Measurements from ENCODE around the gene OR10G6. TPM values are rescaled to one million over a fixed set of nuclear protein-coding genes. Genes with fewer than 3 reads are reported as not detected.

Gene OR10G6, protein sequence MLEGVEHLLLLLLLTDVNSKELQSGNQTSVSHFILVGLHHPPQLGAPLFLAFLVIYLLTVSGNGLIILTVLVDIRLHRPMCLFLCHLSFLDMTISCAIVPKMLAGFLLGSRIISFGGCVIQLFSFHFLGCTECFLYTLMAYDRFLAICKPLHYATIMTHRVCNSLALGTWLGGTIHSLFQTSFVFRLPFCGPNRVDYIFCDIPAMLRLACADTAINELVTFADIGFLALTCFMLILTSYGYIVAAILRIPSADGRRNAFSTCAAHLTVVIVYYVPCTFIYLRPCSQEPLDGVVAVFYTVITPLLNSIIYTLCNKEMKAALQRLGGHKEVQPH
- total RNA-seq (ENCODE audit: unreplicated experiment) = not detected
- long read RNA-seq = 0 reads

DNA sequence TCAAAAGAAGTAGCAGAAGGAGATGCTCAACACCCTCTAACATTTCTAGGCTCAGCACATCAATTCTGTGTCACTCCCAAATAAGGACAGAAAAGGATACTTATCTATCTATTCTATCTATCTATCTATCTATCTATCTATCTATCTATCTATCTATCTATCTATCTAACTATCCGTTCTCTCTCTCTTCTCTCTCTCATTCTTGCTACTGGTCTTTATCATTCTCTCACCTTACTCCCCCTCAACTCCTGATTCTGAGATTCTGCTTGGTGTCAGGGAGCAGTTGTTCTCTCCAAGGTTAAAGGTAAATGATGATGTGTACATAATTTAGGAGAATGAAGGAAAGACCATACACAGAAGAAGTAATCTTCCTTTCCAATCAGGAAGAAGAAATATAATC is at the start of gene OR10G6:
OR10G6 (minus strand) TSS at position 43 of the 400 bp plus-strand sequence; CDS start at position 43, 0 bp downstream.
- TF ChIP-seq, protein P1, sequence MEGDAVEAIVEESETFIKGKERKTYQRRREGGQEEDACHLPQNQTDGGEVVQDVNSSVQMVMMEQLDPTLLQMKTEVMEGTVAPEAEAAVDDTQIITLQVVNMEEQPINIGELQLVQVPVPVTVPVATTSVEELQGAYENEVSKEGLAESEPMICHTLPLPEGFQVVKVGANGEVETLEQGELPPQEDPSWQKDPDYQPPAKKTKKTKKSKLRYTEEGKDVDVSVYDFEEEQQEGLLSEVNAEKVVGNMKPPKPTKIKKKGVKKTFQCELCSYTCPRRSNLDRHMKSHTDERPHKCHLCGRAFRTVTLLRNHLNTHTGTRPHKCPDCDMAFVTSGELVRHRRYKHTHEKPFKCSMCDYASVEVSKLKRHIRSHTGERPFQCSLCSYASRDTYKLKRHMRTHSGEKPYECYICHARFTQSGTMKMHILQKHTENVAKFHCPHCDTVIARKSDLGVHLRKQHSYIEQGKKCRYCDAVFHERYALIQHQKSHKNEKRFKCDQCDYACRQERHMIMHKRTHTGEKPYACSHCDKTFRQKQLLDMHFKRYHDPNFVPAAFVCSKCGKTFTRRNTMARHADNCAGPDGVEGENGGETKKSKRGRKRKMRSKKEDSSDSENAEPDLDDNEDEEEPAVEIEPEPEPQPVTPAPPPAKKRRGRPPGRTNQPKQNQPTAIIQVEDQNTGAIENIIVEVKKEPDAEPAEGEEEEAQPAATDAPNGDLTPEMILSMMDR (IDR thresholded peaks at IDR 0.05; ENCODE audit: unreplicated experiment) = no peak
- DNase-seq (ENCODE audit: low spot score) = no peak
- no peaks in the 10 kb centered on the region for H3K4me1 Mint-ChIP-seq (ENCODE audit: unreplicated experiment)
- H3K9me3 Mint-ChIP-seq (ENCODE audit: unreplicated experiment) = no peaks in the 10 kb centered on the region
- no peaks in the 10 kb centered on the region for H3K27me3 Mint-ChIP-seq (ENCODE audit: unreplicated experiment)
- H3K4me3 Mint-ChIP-seq (ENCODE audit: unreplicated experiment) = no peak within 1 kb of the TSS
- H3K27ac Mint-ChIP-seq (ENCODE audit: unreplicated experiment) = no peak within 1 kb of the TSS
- H3K36me3 Mint-ChIP-seq (ENCODE audit: low read depth, unreplicated experiment) = no peaks in the 10 kb centered on the region

DNA sequence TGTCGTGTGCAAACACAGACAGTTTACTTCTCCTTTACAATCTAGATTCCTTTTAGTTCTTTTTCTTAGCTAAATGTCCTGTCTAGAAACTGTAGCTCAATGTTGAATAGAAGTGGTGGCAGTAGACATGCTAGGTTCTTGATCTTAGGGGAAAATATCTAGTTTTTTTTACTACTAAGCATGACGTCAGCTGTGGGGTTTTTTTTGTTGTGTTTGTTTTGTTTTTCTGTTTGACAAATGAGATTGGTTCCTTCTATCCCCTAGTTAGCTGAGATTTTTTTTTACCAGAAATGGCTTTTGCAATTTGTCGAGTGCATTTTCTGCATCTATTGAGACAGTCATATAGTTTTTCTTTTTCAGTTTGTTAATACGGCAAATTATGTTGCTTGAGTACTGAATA is 48.5 kb upstream of the OR10G6 start:
- Mint-ChIP-seq H3K9me3 (ENCODE audit: unreplicated experiment) (no peaks in the 10 kb centered on the region), H3K36me3 (ENCODE audit: low read depth, unreplicated experiment) (no peaks in the 10 kb centered on the region), H3K27ac (ENCODE audit: unreplicated experiment) (no peak overlapping the region), H3K4me3 (ENCODE audit: unreplicated experiment) (no peak overlapping the region), H3K27me3 (ENCODE audit: unreplicated experiment) (no peaks in the 10 kb centered on the region), H3K4me1 (ENCODE audit: unreplicated experiment) (no peaks in the 10 kb centered on the region)
- TF ChIP-seq, protein P1 (IDR thresholded peaks at IDR 0.05; ENCODE audit: unreplicated experiment) = no peak
- DNase-seq (ENCODE audit: low spot score) = no peak

DNA sequence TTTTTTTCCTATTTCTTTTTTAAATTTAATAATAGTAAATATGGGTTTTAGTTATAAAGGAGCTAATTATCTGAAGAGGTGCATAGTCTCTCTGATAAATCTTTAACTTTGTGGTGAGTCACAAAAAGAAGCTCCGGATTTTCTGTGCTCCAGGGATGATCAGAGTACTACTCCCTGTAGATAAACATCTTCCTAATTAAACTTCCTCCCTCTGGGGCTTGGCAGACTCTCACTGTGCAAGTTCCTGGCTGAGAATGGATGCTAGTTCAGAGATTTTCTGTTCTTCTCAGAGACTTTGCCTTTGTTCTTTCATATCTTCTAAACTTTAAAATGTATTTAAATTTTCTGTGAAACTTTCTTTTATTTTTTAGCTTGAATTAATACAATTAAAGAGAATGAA is 46.3 kb upstream of the OR10G6 start, which contains the start of gene OR10G7:
OR10G7 (minus strand) TSS at position 72 of the 400 bp plus-strand sequence. CDS start 2,324 bp downstream, outside the sequence.
- no peaks in the 10 kb centered on the region for H3K36me3 Mint-ChIP-seq (ENCODE audit: low read depth, unreplicated experiment)
- DNase-seq (ENCODE audit: low spot score) = no peak
- no peaks in the 10 kb centered on the region for H3K4me1 Mint-ChIP-seq (ENCODE audit: unreplicated experiment)
- TF ChIP-seq, protein P1 (IDR thresholded peaks at IDR 0.05; ENCODE audit: unreplicated experiment) = no peak
- H3K27me3 Mint-ChIP-seq (ENCODE audit: unreplicated experiment) = no peaks in the 10 kb centered on the region
- no peaks in the 10 kb centered on the region for H3K9me3 Mint-ChIP-seq (ENCODE audit: unreplicated experiment)
- no peak within 1 kb of the TSS for H3K27ac Mint-ChIP-seq (ENCODE audit: unreplicated experiment)
- H3K4me3 Mint-ChIP-seq (ENCODE audit: unreplicated experiment) = no peak within 1 kb of the TSS

DNA sequence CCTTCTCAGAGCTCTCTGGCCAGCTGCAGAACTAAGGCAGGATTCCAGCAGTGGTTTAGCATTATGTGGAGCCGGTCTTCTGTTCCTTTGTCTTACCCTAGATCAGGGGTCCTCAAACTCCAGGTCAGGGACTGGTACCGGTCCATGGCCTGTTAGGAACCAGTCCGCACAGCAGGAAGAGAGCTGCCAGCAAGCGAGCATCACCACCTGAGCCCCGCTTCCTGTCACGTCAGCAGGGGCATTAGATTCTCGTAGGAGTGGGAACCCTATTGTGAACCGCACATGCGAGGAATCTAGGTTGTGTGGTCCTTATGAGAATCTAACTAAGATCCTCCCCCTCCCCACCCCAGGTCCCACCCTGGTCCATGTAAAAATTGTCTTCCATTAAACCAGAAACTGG is 44.6 kb upstream of the OR10G6 start:
- H3K27ac Mint-ChIP-seq (ENCODE audit: unreplicated experiment) = no peak overlapping the region
- H3K4me1 Mint-ChIP-seq (ENCODE audit: unreplicated experiment) = peaks cover 9% of the 10 kb centered on the region
- H3K4me3 Mint-ChIP-seq (ENCODE audit: unreplicated experiment) = no peak overlapping the region
- H3K9me3 Mint-ChIP-seq (ENCODE audit: unreplicated experiment) = no peaks in the 10 kb centered on the region
- no peak for DNase-seq (ENCODE audit: low spot score)
- no peaks in the 10 kb centered on the region for H3K27me3 Mint-ChIP-seq (ENCODE audit: unreplicated experiment)
- TF ChIP-seq, protein P1 (IDR thresholded peaks at IDR 0.05; ENCODE audit: unreplicated experiment) = no peak
- H3K36me3 Mint-ChIP-seq (ENCODE audit: low read depth, unreplicated experiment) = no peaks in the 10 kb centered on the region

DNA sequence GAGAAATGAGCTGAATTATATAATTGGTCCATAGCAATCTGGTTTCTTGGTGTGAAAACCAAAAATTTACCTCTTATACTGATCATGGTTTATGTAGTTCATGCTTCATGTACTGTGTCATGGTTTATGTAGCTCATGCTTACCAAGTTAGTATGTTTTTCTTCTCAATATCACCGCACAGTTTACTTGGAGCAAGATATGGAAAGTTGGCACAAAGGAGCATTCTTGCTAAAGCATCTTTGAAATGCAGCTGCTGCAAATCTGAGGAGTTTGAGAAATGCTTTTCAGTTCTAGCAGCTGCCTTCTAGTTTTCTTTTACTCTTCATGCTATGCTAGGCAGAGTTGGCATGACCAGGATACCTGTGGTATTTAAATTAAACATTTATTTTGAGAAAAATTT is 41.7 kb upstream of the OR10G6 start:
- no peaks in the 10 kb centered on the region for H3K27me3 Mint-ChIP-seq (ENCODE audit: unreplicated experiment)
- no peak overlapping the region for H3K4me3 Mint-ChIP-seq (ENCODE audit: unreplicated experiment)
- TF ChIP-seq, protein P1 (IDR thresholded peaks at IDR 0.05; ENCODE audit: unreplicated experiment) = no peak
- H3K27ac Mint-ChIP-seq (ENCODE audit: unreplicated experiment) = no peak overlapping the region
- H3K4me1 Mint-ChIP-seq (ENCODE audit: unreplicated experiment) = peaks cover 9% of the 10 kb centered on the region
- DNase-seq (ENCODE audit: low spot score) = no peak
- no peaks in the 10 kb centered on the region for H3K9me3 Mint-ChIP-seq (ENCODE audit: unreplicated experiment)
- no peaks in the 10 kb centered on the region for H3K36me3 Mint-ChIP-seq (ENCODE audit: low read depth, unreplicated experiment)

All from endothelial cell (in vitro differentiated cells).